ENCODE results near the gene SOX2.

GRCh38 chr3:181698263-181698954 is 13.3 kb upstream of the SOX2 start:
- TF ChIP-seq EZH2phosphoT487 (IDR thresholded peaks at IDR 0.05; ENCODE audit: insufficient read depth, low read depth) (no peak), EZH2 (IDR thresholded peaks at IDR 0.05; ENCODE audit: insufficient read depth, poor library complexity, severe bottlenecking) (no peak)

Data from GM23248 (cell line).